Omental fat pad (tissue), 4 donors: ENCODE results near the gene RTF2. TPM values are rescaled to one million over a fixed set of nuclear protein-coding genes. Genes with fewer than 3 reads are reported as not detected.

ENCODE experiments used
- ATAC-seq: fragments of 150-250 bp; one replicate; pipeline ENCODE4 v1.9.1; 2016; ENCODE audit warnings: mild to moderate bottlenecking, moderate library complexity; ENCODE audit not compliant: low FRiP score
- DNase-seq: peaks from one replicate; pipeline ENCODE4 v3.0.0-alpha.2; 2019; ENCODE audit warnings: low spot score
- CTCF ChIP-seq, 3 donors: fragments of 450-650 bp; IDR thresholded peaks; one replicate each; pipeline ENCODE4 v1.5.1; 2016 to 2017; ENCODE audit warnings: antibody characterized with exemption in 3 of 3, mild to moderate bottlenecking in 3 of 3, moderate library complexity in 2 of 3
- total RNA-seq, 4 donors: library from RNA; depleted of rRNA; stranded (reverse); fragments of >200 nt; gene quantifications; one replicate each; pipeline ENCODE4 v1.1.0, GENCODE V29; 2016

The RTF2 gene
- total RNA-seq, 4 donors from 2014 or later, result 52.7 to 62.9 (median 53.7) TPM

GRCh38 chr20:56458206-56458821, 10.1 kb upstream of the RTF2 start:
- no peak for TF ChIP-seq CTCF (IDR thresholded peaks at IDR 0.05)
- ATAC-seq (no peak), DNase-seq (no peak)

GRCh38 chr20:56460459-56460858, 8.0 kb upstream of the RTF2 start:
- no peak for TF ChIP-seq CTCF (IDR thresholded peaks at IDR 0.05)
- ATAC-seq (no peak), DNase-seq (no peak)

GRCh38 chr20:56461576-56461975, 6.9 kb upstream of the RTF2 start:
- no peak for TF ChIP-seq CTCF (IDR thresholded peaks at IDR 0.05)
- ATAC-seq, result no peak
- no peak for DNase-seq

GRCh38 chr20:56463428-56463827, 5.0 kb upstream of the RTF2 start:
- no peak for ATAC-seq
- TF ChIP-seq CTCF (IDR thresholded peaks at IDR 0.05), result no peak

GRCh38 chr20:56465997-56466396, 2.4 kb upstream of the RTF2 start:
- TF ChIP-seq CTCF (IDR thresholded peaks at IDR 0.05), result no peak
- no peak for ATAC-seq
- no peak for DNase-seq

More at GRCh38 chr20:56463428-56463827, 5.0 kb upstream of the RTF2 start:
- DNase-seq, result no peak

- no peak for TF ChIP-seq CTCF (IDR thresholded peaks at IDR 0.05)
- peak; percentile 53 for ATAC-seq
- no peak for DNase-seq
These were observed 485 bp upstream of the RTF2 start for GRCh38 chr20:56467968-56468315.

- ATAC-seq (no peak), DNase-seq (no peak)
- TF ChIP-seq CTCF (IDR thresholded peaks at IDR 0.05), result no peak
These were observed 636 bp downstream of the RTF2 start for GRCh38 chr20:56469077-56469449.
